GM19397 (cell line): ENCODE measurements around the gene LYPLAL1.
"Not testable (repeated sequence)": the region's sequence is repeated elsewhere in the genome, so short reads cannot be mapped to it uniquely, and the experiment has no call there.

Experiments
- ATAC-seq: cut with Tn5 transposase; IDR thresholded peaks from one replicate; pipeline ENCODE4 v1.9.1; 2021; ENCODE audit warnings: mild to moderate bottlenecking, moderate library complexity; ENCODE audit not compliant: unreplicated experiment

LYPLAL1 gene

DNA sequence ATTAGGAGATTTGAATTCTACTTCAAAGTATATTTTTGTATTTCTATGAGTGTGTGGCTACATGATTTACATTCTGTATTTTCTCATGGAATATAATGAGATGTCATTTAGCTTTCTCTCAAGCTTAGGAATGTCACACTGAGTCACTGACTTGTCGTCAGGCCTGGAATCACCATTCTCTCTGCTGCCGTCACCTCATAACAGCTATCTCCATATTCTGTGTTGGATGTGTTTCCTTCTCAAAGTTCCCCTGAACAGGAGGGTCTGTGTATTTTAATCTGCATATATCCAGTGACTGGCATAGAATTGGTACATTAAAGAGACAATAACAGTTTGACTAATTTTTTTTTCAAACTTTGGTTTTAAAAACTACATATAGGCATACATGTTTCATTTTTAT is 35.9 kb downstream of the LYPLAL1 start:
- no peak for ATAC-seq

DNA sequence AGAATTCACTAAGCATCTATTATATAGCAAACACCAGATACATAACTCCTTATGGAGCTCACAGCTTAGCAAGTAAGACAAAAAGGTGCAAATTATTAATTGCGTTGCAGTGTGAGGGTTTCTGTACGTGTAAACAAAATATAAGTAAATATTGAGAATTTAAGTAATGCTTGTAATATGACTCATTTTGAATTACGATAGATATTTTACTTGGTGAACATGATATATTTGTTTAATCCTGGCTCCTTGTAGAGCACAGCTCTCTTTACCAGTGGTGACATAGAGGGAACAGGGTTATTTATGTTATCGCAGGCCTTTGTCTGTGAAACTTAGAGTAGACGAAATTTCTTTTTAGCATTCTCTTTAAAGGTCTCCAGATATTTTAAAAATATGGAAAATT is 36.4 kb downstream of the LYPLAL1 start:
- no peak for ATAC-seq

DNA sequence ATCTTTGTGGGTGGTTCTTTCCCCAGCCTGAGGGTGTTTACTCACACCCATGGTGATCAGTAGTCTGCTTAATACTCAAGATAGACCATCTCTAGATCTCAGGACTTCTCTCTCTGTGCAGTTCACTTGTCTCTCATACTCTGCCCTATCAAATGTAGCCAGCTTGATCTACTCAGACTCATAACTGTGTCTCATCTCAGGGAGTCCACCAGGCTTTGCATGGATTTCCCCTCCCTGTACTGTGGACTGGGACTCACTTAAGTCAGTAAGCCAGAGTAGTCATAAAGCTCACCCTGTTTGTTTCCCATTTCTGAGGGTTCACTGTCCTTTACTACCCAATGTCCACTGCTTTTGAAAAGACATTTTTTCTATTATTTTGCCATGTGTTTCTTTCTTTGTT is 41.8 kb downstream of the LYPLAL1 start:
- ATAC-seq = no peak

DNA sequence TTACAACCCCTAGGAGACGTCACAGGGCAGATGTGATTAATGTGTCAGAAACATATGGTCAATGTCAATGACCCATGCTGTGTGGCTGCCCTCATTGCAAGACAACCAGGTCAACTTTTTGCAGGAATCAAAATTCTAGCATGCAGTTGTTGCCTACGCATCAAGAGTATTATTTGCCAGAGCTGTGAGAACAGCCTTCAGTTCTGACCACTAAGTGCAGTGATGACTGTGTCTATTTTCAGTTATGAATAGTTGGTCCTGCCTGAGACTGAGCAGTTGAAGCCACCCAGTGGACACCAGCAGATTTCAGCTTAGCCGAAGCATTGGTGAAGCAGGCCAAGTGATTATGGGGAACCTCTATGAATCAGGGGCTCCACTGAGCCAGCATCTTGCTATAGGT is 47.3 kb downstream of the LYPLAL1 start:
- peak; percentile 81 for ATAC-seq

GRCh38 chr1:219223496-219223895 is 49.8 kb downstream of the LYPLAL1 start:
- no peak for ATAC-seq

DNA sequence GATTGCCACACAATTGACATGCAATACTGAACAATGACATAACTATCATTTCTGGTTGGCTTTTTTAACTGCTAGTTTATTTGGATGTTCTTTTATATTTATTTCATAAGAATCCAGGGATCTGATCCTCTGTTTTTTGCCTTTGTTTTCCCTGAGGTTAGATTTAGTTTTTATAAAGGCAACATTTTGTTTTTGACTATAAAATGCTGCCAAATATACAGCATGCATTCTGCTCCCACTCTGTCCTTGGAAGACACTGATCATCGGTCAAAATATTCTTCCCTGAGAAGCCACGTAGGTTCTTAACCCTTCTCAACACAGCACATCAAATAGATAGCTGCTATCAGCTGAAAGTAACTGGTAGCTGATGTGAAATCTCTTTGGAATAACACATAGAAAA is 52.5 kb downstream of the LYPLAL1 start:
- ATAC-seq = no peak

DNA sequence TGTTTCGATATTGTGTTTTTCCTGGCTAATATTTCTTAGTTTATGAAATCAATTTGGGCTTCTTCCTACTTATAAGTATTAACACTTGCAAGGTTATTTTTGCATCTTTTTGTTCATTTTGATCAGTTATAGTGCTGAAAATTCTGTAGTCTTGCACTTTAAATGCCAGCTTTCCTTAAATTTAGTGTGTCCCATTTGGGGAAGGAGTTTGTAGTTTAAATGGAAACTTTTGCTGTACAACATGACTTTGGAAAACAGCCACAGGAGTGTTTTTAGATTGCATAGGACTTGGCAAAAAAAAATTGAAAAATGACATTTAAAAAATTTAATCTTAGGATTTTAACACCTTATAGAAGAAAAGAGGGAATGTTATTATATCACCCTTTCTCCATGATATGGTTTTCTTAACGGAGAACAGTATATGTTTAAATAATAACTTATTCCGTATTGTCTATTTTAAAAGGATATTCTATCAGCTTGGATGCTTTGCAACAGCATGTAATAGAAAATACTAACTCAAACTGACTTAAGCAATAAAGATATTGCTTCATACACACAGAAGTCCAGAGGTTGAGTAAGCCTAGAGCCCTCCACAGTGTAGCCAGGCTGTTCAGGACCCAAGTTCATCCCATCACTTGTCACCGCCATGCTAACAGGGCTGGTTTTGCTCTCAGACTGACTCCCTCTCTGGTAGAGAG is 53.8 kb downstream of the LYPLAL1 start:
- no peak for ATAC-seq

- ATAC-seq = no peak
Observed at GRCh38 chr1:219228058-219228419, 54.4 kb downstream of the LYPLAL1 start.

DNA sequence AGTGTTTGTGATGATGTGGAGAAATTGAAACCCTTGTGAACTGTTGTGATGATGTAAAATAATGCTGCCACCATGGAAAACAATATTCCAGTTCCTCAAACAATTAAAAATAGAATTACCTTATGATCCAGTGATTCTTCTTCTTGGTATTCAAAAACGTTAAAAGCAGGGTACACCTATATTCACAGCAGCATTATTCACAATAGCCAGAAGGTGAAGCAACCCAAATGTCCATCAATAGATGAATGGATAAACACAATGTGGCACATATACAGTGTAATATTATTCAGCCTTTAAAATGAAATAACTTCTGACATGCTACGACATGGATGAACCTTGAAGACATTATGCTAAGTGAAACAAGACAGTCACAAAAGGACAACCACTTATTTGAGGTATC is 59.2 kb downstream of the LYPLAL1 start:
- no peak for ATAC-seq

DNA sequence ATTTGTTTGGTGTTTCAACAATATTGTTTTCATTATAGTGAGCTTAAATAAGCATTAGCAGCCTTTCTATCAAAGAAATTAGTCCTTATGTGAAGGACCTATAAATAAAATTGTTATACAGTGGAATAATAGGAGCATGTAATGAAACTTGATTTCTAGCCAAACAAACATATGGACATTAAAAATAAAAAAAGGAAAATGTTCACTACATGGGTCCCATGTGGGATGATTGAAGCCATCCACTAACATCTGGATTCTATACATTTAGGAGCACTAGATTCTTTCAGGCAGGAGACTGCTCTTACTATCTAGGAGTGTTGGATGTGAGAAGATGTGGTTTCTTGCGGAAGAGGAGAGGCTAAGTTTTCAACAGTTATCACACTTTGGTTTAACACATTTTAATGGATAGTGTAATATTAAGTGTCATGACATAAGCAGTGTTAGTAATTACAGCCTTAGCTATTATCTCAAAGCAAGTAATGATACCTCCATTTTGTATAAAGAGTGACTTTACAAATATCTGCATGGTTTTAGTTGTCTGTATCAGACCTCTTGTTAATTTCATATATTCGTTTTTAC is 62.3 kb downstream of the LYPLAL1 start:
- no peak for ATAC-seq

DNA sequence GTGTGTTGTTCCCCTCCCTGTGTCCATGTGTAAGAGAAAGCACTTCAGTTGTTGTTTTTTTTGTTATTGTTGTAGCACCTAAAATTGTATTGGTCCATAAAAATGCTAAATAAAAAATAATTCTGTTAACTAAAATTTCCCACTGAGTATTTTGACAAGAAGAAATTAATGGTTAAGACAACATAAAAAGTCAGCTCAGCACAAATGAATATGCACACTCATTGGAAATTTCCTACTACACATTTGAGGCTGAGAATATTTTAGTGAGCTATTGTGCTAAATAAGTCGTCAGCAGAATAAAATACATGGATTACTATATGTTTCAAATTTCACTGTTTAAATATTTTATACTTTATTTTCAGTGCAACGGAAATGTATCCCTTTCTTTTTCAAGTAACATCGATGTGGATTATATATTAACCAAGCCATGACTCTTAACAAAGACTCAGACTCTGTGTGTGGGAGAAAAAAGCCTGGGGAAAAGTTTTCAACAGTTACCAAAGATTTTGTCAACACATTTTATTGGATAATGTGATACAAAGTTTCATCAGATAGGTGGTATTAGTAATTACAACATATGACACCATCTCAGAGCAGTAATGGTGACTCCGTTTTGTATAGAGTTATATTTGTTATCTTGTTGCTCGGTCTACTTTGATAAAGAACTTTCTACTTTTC is 63.4 kb downstream of the LYPLAL1 start:
- ATAC-seq = no peak

GRCh38 chr1:219239518-219239917 is 65.8 kb downstream of the LYPLAL1 start:
- no peak for ATAC-seq

DNA sequence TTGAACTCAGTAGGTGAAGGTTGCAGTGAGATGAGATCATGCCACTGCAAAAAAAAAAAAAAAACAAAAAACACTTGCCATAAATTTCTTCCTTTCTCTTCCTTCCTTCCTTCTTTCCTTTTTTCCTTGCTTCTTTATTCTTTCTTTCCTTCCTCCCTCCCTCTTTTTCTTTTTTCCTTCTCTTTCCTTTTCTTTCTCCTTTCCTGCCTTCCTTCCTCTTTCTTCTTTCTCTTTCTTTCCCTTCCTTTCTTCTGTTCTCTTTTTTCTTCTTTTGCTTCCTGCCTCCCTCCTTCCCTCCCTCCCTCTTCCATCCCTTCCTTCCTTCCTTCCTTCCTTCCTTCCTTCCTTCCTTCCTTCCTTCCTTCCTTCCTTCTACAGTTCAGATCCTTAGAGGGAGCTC is 71.2 kb downstream of the LYPLAL1 start:
- ATAC-seq = no peak

DNA sequence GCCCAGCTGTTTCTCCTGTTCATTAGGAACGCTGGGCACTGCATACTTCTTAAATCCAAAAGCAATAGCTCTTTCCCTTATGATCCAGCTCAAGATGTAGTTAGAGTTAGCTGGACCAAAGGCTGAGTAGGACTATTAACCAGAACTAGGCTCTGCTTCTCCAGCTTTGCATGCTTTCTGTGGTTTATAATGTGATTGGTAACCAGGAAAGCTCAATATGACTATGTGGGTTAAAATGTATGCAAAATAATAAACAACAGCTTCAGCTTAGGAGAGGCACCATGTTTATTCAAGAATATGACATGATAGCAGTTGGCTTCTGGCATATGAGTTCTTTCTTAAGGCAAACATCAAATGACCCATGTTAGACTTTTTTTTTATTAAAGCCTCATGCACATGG is 73.8 kb downstream of the LYPLAL1 start:
- no peak for ATAC-seq

- ATAC-seq = not testable (repeated sequence)
Observed at GRCh38 chr1:219250468-219250867, 76.8 kb downstream of the LYPLAL1 start.

DNA sequence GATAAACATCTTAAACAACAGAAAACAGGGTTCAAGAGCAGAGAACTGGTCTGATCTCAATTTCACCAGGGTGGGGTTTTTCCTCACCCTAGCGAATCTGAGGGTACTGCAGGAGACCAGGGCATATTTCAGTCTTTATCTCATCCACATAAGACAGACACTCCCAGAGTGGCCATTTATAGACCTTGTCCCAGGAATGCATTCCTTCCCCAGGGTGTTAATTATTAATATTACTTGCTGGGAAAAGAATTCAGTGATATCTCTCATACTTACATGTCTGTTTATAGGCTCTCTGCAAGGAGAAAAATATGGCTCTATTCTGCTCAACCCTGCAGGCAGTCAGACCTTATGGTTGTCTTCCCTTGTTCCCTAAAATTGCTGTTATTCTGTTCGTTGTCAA is 84.1 kb downstream of the LYPLAL1 start:
- no peak for ATAC-seq

DNA sequence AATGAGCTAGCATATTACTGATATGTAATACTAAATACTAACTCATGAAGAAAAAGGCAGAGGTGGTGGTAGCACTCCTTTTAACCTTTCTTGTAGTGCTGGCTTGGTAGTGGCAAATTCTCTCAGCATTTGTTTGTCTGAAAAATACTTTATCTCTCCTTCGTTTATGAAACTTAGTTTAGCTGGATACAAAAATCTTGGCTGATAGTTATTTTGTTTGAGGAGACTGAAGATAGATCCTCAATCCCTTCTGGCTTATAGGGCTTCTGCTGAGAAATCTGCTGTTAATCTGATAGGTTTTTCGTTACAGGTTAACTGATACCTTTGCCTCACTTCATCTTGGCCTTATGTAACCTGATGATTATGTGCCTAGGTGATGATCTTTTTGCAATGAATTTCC is 87.8 kb downstream of the LYPLAL1 start:
- ATAC-seq = no peak
